ENCODE results near the gene VPS29.

The VPS29 gene

DNA sequence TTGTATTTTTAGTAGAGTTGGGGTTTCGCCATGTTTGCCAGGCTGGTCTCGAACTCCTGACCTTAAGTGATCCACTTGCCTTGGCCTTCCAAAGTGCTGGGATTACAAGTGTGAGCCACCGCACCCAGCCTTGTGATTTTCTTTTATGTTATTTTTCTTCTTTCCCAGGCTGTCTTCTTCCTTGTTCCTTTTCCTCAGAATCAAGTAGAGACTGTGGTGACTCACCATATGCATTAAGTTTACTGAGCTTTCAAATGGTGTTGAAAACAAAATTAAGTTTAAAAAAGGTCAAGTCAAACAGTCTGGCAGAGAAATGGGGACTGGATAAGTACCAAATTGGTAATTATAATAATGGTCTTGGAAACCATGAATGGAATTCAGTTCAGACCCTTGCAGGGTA lies 57.5 kb downstream of the VPS29 start:
- no peak for DNase-seq
